Progenitor cell of endocrine pancreas (in vitro differentiated cells): ENCODE results near the gene EGFL8. TPM values are rescaled to one million over a fixed set of nuclear protein-coding genes. Genes with fewer than 3 reads are reported as not detected.

ENCODE experiments used
- DNase-seq: peaks from one replicate; pipeline ENCODE4 v3.0.0; 2021; ENCODE audit warnings: low spot score; ENCODE audit not compliant: unreplicated experiment
- H3K27ac Mint-ChIP-seq: 2 replicates; pipeline ENCODE4 v1.8.0; 2021; ENCODE audit warnings: mild to moderate bottlenecking, moderate library complexity, mixed read lengths
- H3K27me3 Mint-ChIP-seq: 2 replicates; pipeline ENCODE4 v1.8.0; 2021; ENCODE audit warnings: mixed read lengths
- H3K36me3 Mint-ChIP-seq: 2 replicates; pipeline ENCODE4 v1.8.0; 2022; ENCODE audit warnings: mixed read lengths; ENCODE audit not compliant: insufficient read depth
- H3K4me1 Mint-ChIP-seq: 2 replicates; pipeline ENCODE4 v1.8.0; 2021; ENCODE audit warnings: low read depth, mixed read lengths
- H3K4me3 Mint-ChIP-seq: 2 replicates; pipeline ENCODE4 v1.8.0; 2021; ENCODE audit warnings: low read depth, mild to moderate bottlenecking, moderate library complexity, mixed read lengths
- H3K9me3 Mint-ChIP-seq: 2 replicates; pipeline ENCODE4 v1.8.0; 2021; ENCODE audit warnings: low read depth, mixed read lengths
- microRNA-seq: library from miRNA; unstranded; fragments of <30 nt; microRNA quantifications from one replicate; pipeline ENCODE4 v1.1.0, GENCODE V29; 2020; ENCODE audit warnings: borderline number of aligned reads; ENCODE audit not compliant: unreplicated experiment
- total RNA-seq: library from RNA; stranded (reverse); gene quantifications from 2 replicates; pipeline ENCODE4 v1.2.1, GENCODE V29; 2021
- TF ChIP-seq, protein P1 (sequence below): fragments of 200-600 bp; sonication (generic); IDR thresholded peaks from one replicate; pipeline ENCODE4 v1.5.0; 2021; ENCODE audit warnings: antibody characterized with exemption, mild to moderate bottlenecking; ENCODE audit not compliant: unreplicated experiment

Gene EGFL8
- total RNA-seq, 1 donor from 2014 or later, result 83.1 TPM

- DNase-seq, result no peak
- TF ChIP-seq, protein P1, sequence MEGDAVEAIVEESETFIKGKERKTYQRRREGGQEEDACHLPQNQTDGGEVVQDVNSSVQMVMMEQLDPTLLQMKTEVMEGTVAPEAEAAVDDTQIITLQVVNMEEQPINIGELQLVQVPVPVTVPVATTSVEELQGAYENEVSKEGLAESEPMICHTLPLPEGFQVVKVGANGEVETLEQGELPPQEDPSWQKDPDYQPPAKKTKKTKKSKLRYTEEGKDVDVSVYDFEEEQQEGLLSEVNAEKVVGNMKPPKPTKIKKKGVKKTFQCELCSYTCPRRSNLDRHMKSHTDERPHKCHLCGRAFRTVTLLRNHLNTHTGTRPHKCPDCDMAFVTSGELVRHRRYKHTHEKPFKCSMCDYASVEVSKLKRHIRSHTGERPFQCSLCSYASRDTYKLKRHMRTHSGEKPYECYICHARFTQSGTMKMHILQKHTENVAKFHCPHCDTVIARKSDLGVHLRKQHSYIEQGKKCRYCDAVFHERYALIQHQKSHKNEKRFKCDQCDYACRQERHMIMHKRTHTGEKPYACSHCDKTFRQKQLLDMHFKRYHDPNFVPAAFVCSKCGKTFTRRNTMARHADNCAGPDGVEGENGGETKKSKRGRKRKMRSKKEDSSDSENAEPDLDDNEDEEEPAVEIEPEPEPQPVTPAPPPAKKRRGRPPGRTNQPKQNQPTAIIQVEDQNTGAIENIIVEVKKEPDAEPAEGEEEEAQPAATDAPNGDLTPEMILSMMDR, result no peak
- Mint-ChIP-seq H3K27ac (no peak overlapping the region), H3K4me1 (no peaks in the 10 kb centered on the region), H3K27me3 (peaks cover 33% of the 10 kb centered on the region), H3K4me3 (no peak overlapping the region), H3K9me3 (no peaks in the 10 kb centered on the region), H3K36me3 (no peaks in the 10 kb centered on the region)
These were observed 51.2 kb downstream of the EGFL8 start for GRCh38 chr6:32215617-32216016.

DNA sequence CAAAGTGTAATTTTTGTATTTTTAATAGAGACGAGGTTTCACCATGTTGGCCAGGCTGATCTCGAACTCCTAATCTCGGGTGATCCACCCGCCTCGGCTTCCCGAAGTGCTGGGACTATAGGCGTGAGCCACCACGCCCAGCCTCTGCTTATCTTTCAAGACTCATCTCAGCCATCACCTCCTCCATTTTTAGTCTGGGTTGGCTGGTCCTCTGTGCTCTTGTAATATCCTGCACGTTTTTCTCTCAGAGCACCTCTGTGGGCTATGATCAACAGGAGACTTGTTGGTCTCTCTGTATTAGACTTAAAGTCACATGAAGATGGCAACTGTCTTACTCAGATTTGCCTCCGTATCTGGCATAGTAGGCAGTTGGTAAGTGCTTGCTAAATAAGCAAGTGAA is 51.9 kb downstream of the EGFL8 start:
- H3K9me3 Mint-ChIP-seq, result no peaks in the 10 kb centered on the region
- no peaks in the 10 kb centered on the region for H3K36me3 Mint-ChIP-seq
- no peak overlapping the region for H3K4me3 Mint-ChIP-seq
- H3K27me3 Mint-ChIP-seq, result peaks cover 34% of the 10 kb centered on the region
- H3K27ac Mint-ChIP-seq, result no peak overlapping the region
- no peak for DNase-seq
- TF ChIP-seq, protein P1, result no peak
- H3K4me1 Mint-ChIP-seq, result no peaks in the 10 kb centered on the region

DNA sequence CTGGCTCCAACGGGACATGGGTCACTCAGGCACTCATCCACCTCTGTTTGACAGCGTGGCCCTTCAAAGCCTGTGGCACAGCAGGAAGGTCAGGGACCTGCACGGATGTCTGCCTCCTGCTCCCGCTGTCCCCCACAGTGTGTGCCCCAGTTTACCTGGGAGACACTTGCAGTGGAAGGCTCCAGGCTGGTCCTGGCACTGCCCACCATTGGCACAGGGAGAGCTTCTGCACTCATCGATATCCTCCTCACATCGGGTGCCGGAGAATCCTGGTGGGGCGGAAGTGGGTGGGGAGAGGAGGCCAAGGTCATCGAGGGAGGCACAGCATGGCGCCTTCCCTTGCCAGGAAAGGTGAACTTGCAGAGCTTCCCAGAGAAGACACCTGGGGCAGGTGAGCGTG is 52.6 kb downstream of the EGFL8 start:
- TF ChIP-seq, protein P1, result no peak
- H3K36me3 Mint-ChIP-seq, result no peaks in the 10 kb centered on the region
- no peak for DNase-seq
- no peaks in the 10 kb centered on the region for H3K9me3 Mint-ChIP-seq
- H3K4me3 Mint-ChIP-seq, result no peak overlapping the region
- peaks cover 33% of the 10 kb centered on the region for H3K27me3 Mint-ChIP-seq
- H3K27ac Mint-ChIP-seq, result no peak overlapping the region
- no peaks in the 10 kb centered on the region for H3K4me1 Mint-ChIP-seq

Small RNA genes lying within 50 kb of the gene (microRNA-seq; reads per million reads assigned to microRNA genes)
- 10.7 reads per million, percentile 19 among the genes with 10 or more reads in this experiment for gene MIR6721
- gene MIR6833, result not detected

Other genes with a start within 250 kb of the EGFL8 start
- 0.47 and 0.65 TPM in 2 replicates for gene C2, start 236.9 kb upstream of the EGFL8 start, total RNA-seq
- 3.9 and 4.7 TPM in 2 replicates for gene CFB, start 218.5 kb upstream of the EGFL8 start, total RNA-seq
- 67.2 and 71.8 TPM in 2 replicates for gene NELFE, start 205.6 kb upstream of the EGFL8 start, total RNA-seq
- 97.9 and 103 TPM in 2 replicates for gene SKIC2, start 205.4 kb upstream of the EGFL8 start, total RNA-seq
- 26.3 and 29.4 TPM in 2 replicates for gene DXO, start 192.5 kb upstream of the EGFL8 start, total RNA-seq
- gene C4A, start 182.5 kb upstream of the EGFL8 start, total RNA-seq, result 13.1 and 14.1 TPM in 2 replicates
- gene C4B, start 149.8 kb upstream of the EGFL8 start, total RNA-seq, result 6.6 and 8.4 TPM in 2 replicates
- gene CYP21A2, start 126.2 kb upstream of the EGFL8 start, total RNA-seq, result 0.38 and 0.67 TPM in 2 replicates
- 10.3 and 14.6 TPM in 2 replicates for gene TNXB, start 55.3 kb upstream of the EGFL8 start, total RNA-seq
- 89.4 and 95.0 TPM in 2 replicates for gene ATF6B, start 36.3 kb upstream of the EGFL8 start, total RNA-seq
- gene FKBPL, start 34.3 kb upstream of the EGFL8 start, total RNA-seq, result 8.4 and 8.7 TPM in 2 replicates
- 2.9 and 3.3 TPM in 2 replicates for gene PRRT1, start 12.7 kb upstream of the EGFL8 start, total RNA-seq
- gene PPT2, start 10.5 kb upstream of the EGFL8 start, total RNA-seq, result 75.5 and 80.8 TPM in 2 replicates
- 94.1 and 102 TPM in 2 replicates for gene AGPAT1, start 11.5 kb downstream of the EGFL8 start, total RNA-seq
- gene RNF5, start 13.8 kb downstream of the EGFL8 start, total RNA-seq, result 91.2 and 92.2 TPM in 2 replicates
- 28.5 and 29.9 TPM in 2 replicates for gene AGER, start 19.7 kb downstream of the EGFL8 start, total RNA-seq
- 260 and 261 TPM in 2 replicates for gene PBX2, start 25.6 kb downstream of the EGFL8 start, total RNA-seq
- gene GPSM3, start 28.0 kb downstream of the EGFL8 start, total RNA-seq, result 6.1 and 6.5 TPM in 2 replicates
- gene NOTCH4, start 59.5 kb downstream of the EGFL8 start, total RNA-seq, result 4.3 and 4.7 TPM in 2 replicates
- not detected in 2 replicates for gene TSBP1, start 207.3 kb downstream of the EGFL8 start, total RNA-seq
- gene BTNL2, start 242.6 kb downstream of the EGFL8 start, total RNA-seq, result not detected in 2 replicates